Adrenal gland (tissue), 12 donors: Measurements from ENCODE around the gene SPAG6. TPM values are rescaled to one million over a fixed set of nuclear protein-coding genes. Genes with fewer than 3 reads are reported as not detected.

ENCODE experiments used
- DNase-seq, 7 donors: peaks; one replicate each; pipeline ENCODE4 v3.0.0-alpha.2; 2019 to 2020
- H3K27ac ChIP-seq, 5 donors: fragments of 200-600 bp; sonication (generic) in 4 of 5; 1 replicate in 3 of 5; 2 replicates in 2 of 5; pipeline versions ENCODE4 v1.5.1 to v1.8.0; 2016 to 2020; ENCODE audit warnings: mild to moderate bottlenecking in 1 of 5
- H3K27me3 ChIP-seq: fragments of 200-600 bp; 2 replicates; pipeline ENCODE4 v1.8.0; 2021
- H3K36me3 ChIP-seq, 2 donors: fragments of 200-600 bp; replicated peaks in 1 of 2; 1 replicate in 1 of 2; 2 replicates in 1 of 2; pipeline versions ENCODE4 v1.5.1 to v1.8.0; 2018 to 2022
- H3K4me1 ChIP-seq, 2 donors: fragments of 200-600 bp; replicated peaks in 1 of 2; 1 replicate in 1 of 2; 2 replicates in 1 of 2; pipeline versions ENCODE4 v1.5.1 to v1.8.0; 2018 to 2021
- H3K4me3 ChIP-seq, 4 donors: fragments of 200-600 bp; sonication (generic) in 3 of 4; one replicate each; pipeline ENCODE4 v1.5.1; 2016 to 2018
- H3K9me3 ChIP-seq, 3 donors: fragments of 200-600 bp; sonication (generic) in 1 of 3; replicated peaks in 1 of 3; 1 replicate in 2 of 3; 2 replicates in 1 of 3; pipeline versions ENCODE4 v1.5.1 to v1.8.0; 2016 to 2021
- POLR2A ChIP-seq, 2 donors: fragments of 450-650 bp; IDR thresholded peaks; one replicate each; pipeline ENCODE4 v1.6.1; 2017; ENCODE audit warnings: antibody characterized with exemption in 2 of 2, mild to moderate bottlenecking in 2 of 2, moderate library complexity in 1 of 2
- WGBS, 4 donors: extraction: QIAGEN DNeasy Blood & Tissue Kit in 2 of 4; methylation state at CpG; one replicate each; pipeline versions ENCODE4 v1.1.5 to v1.1.7; 2013 to 2017; 5-methylcytosine and 5-hydroxymethylcytosine counted together
- intact Hi-C, 2 donors: fragments of 100-400 bp; cut with DNase I; formaldehyde crosslinking; loops; one replicate each; pipeline versions ENCODE4 v1.14.1 to v1.15.0; 2022 to 2023
- polyA plus RNA-seq, 3 donors: library from polyadenylated mRNA; stranded (reverse); fragments of 200-250 nt in 2 of 3; fragments of 350-450 nt in 1 of 3; fragmentation: Illumina TruSeq in 1 of 3; extraction: RNeasy Lipid Tissue Mini Kit (QIAGEN cat#74804) in 1 of 3; gene quantifications; one replicate each; pipeline ENCODE4 v1.2.3, GENCODE V29; 2013 to 2014
- total RNA-seq, 9 donors: library from RNA; depleted of rRNA in 4 of 9; stranded (reverse); fragments of >200 nt in 4 of 9; fragments of 120-200 nt in 1 of 9; fragmentation: NEBNext Ultra II Directional in 1 of 9; extraction: Animal tissue kit (Norgen Biotek cat#: 25700) in 1 of 9; gene quantifications; one replicate each; pipeline versions ENCODE4 v1.1.0 to v1.2.4, GENCODE V29; 2013 to 2023
- TF ChIP-seq, protein P1 (sequence below), 6 experiments: fragments of 450-650 bp in 4 of 6; fragments of 200-600 bp in 2 of 6; sonication (generic) in 1 of 6; IDR thresholded peaks; 1 replicate in 5 of 6; 2 replicates in 1 of 6; pipeline versions ENCODE4 v1.5.1 to v1.8.0; 2016 to 2021; ENCODE audit warnings: antibody characterized with exemption in 6 of 6, mild to moderate bottlenecking in 2 of 6, moderate library complexity in 1 of 6
- donor health status: healthy with polysubstance abuse.
- donor health status: Bipolar disorder and iron deficiency.
- donor health status: DM: yes; HTN: yes; CAD: no.
- donor health status: DM: no; HTN: no; CAD: no.
- donor health status: DM: no; HTN: no; CAD: no.
- donor health status: DM: yes; HTN: yes; CAD: no.

Gene SPAG6
- total and polyA plus RNA-seq, 12 donors, result 0.07 to 0.46 (median 0.11) TPM; not detected in 9

DNA sequence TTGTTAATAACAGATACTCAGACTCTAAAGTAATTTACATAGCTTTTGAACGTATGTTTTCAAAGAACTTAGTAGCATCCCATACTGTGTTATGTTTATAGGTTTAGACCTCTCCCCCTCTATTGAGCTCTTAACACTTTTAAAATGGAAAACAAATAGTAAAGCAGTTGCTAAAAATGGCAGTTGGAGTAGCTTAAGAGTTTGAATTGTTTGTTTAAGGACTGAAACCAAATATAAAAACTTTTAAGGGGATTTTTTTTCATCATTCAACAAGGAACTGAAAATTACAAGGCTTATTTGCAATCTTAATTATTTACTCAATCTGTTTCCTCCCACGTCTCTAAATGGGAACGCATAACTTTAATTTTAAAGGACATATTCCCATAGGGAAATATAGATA, 1.6 kb upstream of the SPAG6 start:
- Histone ChIP-seq H3K27me3 (peaks cover 79% of the 10 kb centered on the region), H3K4me3 (no peak overlapping the region), H3K27ac (no peak overlapping the region), H3K9me3 (no peaks in the 10 kb centered on the region), H3K4me1 (peaks cover 5 to 11% of the 10 kb centered on the region in 2 donors), H3K36me3 (no peaks in the 10 kb centered on the region)
- no peak for DNase-seq
- WGBS, 4 donors, result 20 to 26% (median 23%) methylated on average over 3 of the region's 3 CpGs
- no peak for TF ChIP-seq POLR2A (IDR thresholded peaks at IDR 0.05)
- TF ChIP-seq, protein P1, sequence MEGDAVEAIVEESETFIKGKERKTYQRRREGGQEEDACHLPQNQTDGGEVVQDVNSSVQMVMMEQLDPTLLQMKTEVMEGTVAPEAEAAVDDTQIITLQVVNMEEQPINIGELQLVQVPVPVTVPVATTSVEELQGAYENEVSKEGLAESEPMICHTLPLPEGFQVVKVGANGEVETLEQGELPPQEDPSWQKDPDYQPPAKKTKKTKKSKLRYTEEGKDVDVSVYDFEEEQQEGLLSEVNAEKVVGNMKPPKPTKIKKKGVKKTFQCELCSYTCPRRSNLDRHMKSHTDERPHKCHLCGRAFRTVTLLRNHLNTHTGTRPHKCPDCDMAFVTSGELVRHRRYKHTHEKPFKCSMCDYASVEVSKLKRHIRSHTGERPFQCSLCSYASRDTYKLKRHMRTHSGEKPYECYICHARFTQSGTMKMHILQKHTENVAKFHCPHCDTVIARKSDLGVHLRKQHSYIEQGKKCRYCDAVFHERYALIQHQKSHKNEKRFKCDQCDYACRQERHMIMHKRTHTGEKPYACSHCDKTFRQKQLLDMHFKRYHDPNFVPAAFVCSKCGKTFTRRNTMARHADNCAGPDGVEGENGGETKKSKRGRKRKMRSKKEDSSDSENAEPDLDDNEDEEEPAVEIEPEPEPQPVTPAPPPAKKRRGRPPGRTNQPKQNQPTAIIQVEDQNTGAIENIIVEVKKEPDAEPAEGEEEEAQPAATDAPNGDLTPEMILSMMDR (IDR thresholded peaks at IDR 0.05), result no peak
- intact Hi-C loops, result no loop called here

DNA sequence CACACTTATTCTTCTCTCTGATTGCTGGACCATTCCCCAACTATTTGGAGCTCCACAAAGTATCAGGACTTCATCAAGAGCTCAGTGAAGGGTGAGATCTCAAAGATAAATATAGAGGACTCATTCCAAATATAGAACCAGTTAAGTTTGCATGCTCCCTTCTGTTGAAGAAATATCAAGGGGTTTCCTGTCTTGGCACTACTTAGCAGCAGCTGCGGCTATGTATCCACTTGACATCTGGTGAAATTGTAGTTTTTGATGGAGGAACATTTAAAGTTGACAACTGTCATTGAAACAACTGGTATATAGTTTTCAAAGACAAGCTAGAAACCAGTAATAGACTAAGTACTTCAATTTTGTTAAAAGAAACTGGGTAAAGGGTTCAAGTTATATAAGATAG, 1.0 kb upstream of the SPAG6 start:
- Histone ChIP-seq H3K9me3 (no peaks in the 10 kb centered on the region), H3K36me3 (no peaks in the 10 kb centered on the region), H3K27me3 (peaks cover 79% of the 10 kb centered on the region), H3K4me3 (no peak overlapping the region), H3K4me1 (peaks cover 5 to 11% of the 10 kb centered on the region in 2 donors), H3K27ac (no peak overlapping the region)
- WGBS, 4 donors, result 44 to 50% (median 46%) methylated on average over 1 of the region's 1 CpG
- TF ChIP-seq, protein P1 (IDR thresholded peaks at IDR 0.05), result no peak
- intact Hi-C loops, result no loop called here
- DNase-seq, result no peak

DNA sequence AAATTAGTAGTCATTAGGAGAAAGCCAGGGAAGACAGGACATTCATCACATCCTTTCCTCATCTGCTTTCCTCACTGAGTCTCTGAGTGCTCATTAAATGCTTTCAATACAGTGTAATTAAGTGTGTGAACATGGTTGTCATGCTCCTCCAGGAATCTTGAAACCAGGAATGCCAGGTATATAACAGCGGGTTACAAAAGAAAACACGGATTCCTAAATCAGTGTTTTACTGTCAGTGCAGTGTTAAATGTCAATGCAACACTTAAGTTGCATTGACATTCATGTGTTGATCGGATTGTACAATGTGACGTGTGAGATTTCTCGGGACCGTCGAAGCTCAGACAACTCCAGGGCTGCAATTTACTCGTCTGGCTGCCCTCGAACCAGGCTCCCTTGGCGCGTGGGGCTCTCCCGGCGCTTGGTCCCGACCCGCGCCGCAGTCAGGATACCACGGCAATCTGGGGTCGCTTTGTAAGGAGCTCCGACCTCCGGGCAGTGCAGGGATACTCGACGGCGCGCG, 455 bp upstream of the SPAG6 start:
- intact Hi-C loops, result no loop called here
- no peak for DNase-seq
- H3K4me3 ChIP-seq, result peak overlapping the region in 1 of 4 donors; percentile 7
- peaks cover 77% of the 10 kb centered on the region for H3K27me3 ChIP-seq
- H3K27ac ChIP-seq, result no peak overlapping the region
- peaks cover 2 to 8% of the 10 kb centered on the region in 2 donors for H3K4me1 ChIP-seq
- TF ChIP-seq POLR2A (IDR thresholded peaks at IDR 0.05), result no peak
- TF ChIP-seq, protein P1 (IDR thresholded peaks at IDR 0.05), result no peak
- WGBS, 4 donors, result 10 to 32% (median 18%) methylated on average over 3 to 26 of the region's 26 CpGs
- no peaks in the 10 kb centered on the region for H3K9me3 ChIP-seq
- no peaks in the 10 kb centered on the region for H3K36me3 ChIP-seq

DNA sequence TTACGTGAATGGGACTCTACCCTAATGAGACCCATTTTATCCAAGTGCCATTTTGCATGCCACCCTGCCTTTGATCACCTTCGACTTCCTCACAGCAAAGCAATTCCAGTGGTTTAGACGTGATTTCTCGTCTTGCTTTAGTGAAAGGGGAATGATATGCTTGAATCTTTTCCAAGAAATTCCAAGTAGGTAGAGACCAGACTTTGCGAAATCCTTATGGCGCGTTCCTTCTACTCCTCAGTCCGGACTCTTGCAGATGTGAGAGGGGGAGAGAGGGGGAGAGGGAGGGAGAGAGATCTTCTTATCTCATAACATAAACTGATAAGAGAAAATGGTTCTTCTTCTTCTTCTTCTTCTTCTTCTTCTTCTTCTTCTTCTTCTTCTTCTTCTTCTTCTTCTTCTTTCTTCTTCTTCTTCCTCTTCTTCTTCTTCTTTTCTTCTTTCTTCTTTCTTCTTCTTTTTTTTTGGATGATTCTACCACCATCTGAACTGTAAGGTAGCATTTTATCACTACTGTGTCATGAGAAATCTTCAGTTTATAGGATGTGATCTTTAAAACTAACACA, 883 bp downstream of the SPAG6 start:
- WGBS, 4 donors, result 38 to 42% (median 40%) methylated on average over 8 of the region's 8 CpGs
- Histone ChIP-seq H3K27me3 (peaks cover 77% of the 10 kb centered on the region), H3K36me3 (no peaks in the 10 kb centered on the region), H3K27ac (no peak overlapping the region), H3K4me1 (peaks cover 0 to 3% of the 10 kb centered on the region in 2 donors), H3K9me3 (no peaks in the 10 kb centered on the region), H3K4me3 (no peak overlapping the region)
- TF ChIP-seq, protein P1 (IDR thresholded peaks at IDR 0.05), result no peak
- TF ChIP-seq POLR2A (IDR thresholded peaks at IDR 0.05), result no peak
- intact Hi-C loops, result no loop called here
- DNase-seq, result no peak
